Transverse colon (tissue), 4 donors: Measurements from ENCODE around the gene SRRM3.

ENCODE experiments used
- CTCF ChIP-seq, 5 experiments: fragments of 200-600 bp in 3 of 5; fragments of 450-650 bp in 2 of 5; sonication (generic) in 3 of 5; IDR thresholded peaks; 1 replicate in 2 of 5; 2 replicates in 3 of 5; pipeline ENCODE4 v1.5.1; 2016 to 2017; ENCODE audit warnings: antibody characterized with exemption in 5 of 5, inconsistent platforms in 3 of 5, mild to moderate bottlenecking in 2 of 5, moderate library complexity in 1 of 5
- EP300 ChIP-seq: sonication (generic); formaldehyde crosslinking; IDR thresholded peaks from one replicate; pipeline ENCODE4 v1.6.1; 2017; ENCODE audit warnings: antibody characterized with exemption, low read depth
- POLR2A ChIP-seq: fragments of 450-650 bp; IDR thresholded peaks from one replicate; pipeline ENCODE4 v1.6.1; 2016; ENCODE audit warnings: antibody characterized with exemption, mild to moderate bottlenecking, moderate library complexity
- POLR2AphosphoS5 ChIP-seq, 3 donors: sonication (generic); formaldehyde crosslinking; IDR thresholded peaks; one replicate each; pipeline ENCODE4 v1.6.1; 2016; ENCODE audit warnings: antibody characterized with exemption in 3 of 3

DNA sequence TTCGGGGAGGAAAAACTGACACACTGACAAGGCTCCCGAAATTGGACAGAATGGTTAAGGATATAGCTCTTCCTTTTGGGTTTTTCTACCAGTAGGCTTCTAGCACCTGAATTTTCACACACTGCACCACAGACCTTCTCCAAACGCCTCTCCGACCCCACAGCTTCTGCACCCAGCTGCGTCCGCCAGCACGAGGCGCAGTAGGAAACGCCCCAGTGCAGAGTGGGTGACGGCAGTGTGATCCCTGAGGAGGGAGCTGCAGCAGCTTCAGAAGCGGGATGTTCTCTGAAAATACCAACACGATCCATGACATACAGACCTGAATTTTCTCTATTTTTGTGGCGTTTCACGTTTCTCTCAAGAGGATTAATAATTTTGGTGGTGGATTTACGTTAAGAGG lies 126.7 kb downstream of the SRRM3 start:
- TF ChIP-seq POLR2A (no peak), CTCF (IDR thresholded peaks at IDR 0.05) (no peak), EP300 (no peak), POLR2AphosphoS5 (IDR thresholded peaks at IDR 0.05) (no peak)
